HG02943 (cell line): ENCODE measurements around the gene BCAS1.

Experiments
- ATAC-seq: cut with Tn5 transposase; IDR thresholded peaks from one replicate; pipeline ENCODE4 v1.9.1; 2021; ENCODE audit warnings: mild to moderate bottlenecking, low read depth, moderate library complexity; ENCODE audit not compliant: unreplicated experiment

Gene BCAS1

DNA sequence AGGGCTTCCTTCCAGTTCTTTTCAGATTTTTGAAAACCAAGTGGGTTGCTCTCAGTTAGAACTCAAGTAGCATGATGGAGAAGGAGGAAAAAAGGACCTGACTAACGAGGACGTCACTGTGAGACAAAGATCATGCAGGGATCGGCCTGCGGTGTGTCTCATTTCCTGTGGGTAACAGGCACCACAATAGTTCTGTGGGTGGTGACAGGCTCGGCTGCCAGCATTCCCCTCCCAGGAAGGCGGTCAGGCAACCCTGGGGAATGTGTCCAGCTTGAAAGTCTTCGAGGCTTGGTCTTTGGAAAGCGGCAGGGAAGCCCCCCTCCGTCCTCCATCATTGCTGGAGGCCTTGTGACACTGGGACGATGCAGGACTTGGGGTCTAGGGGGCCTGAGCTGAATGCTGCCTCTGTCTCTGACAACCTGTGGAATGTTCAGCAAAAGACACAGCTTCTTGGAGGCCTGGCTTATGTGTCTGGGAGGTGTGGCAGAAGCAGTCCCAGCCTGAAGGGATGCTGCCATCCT lies 121.0 kb downstream of the BCAS1 start:
- ATAC-seq, result peak; percentile 92

DNA sequence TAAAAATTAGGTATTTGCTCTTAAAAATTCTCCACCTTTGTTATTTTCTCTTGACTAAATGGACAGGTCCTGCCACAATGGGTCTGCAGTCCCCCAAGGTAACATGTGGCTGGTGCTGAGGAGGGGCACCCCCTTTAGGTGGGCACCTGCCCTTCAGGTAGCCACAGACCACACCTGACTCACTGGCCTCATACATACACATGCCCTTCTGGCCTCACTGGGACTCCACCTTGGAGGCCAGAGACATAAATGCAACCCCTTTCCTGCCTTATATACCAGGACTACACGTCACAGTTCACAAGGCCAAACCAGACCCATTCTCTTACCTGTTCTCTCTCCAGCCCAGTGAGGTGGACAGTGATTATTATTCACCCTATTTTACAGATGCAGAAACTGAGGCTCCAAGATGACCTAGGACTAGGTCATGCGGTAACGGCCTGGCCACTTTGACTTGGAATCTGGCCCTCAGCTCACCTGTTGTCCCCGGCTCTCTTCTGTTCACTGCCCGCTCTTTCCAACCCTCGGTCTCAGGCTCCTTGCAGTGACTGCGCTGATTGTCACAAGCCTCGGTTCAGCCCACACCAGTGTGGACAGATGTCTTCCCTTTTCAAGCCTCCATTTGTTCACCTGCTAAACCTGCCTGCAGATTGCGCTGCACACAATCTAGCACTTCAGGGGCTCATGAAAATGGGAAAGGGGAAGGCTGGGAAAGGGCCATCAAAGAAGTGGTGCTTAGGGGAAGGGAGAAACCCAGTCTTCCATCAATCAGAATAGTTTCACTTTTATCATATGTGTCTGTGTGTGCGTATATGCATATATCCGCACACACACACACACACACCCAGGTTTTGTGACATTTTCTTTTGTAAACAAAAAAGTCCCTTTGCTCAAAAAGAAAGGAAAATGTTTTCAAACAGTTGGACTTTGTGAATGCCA lies 121.7 kb downstream of the BCAS1 start:
- no peak for ATAC-seq

DNA sequence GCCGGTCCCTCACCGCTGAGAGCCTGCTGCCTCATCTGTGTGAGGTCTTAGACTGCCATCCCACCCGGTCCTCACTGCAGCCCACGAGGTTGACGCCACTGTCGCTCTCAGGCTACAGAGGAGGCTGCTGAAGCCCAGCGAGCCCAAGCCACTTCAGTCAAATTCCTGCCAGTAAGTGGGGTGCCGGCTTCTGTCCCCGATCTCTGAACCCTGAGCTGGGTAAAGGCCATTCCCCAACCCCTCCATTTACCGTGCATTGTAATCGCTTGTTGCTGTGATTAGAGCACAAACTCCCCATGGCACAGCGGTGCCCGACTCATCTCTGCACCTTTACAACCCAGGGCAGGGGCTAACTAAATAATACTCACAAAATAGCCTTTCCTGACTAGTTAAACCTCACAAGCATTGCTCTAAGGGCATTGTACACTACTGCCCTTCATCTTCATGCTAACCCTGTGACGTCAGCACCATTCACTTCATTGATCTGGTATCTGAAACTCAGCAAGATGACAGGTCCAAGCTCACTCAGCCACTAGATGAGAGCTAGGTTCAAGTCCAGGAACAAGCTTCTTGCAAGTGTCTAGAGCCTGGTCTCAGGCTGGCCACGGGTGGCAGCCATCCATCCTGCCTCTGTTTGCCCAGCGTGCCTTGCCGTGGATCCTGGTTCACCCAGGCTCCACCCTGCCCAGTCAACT lies 122.7 kb downstream of the BCAS1 start:
- no peak for ATAC-seq

DNA sequence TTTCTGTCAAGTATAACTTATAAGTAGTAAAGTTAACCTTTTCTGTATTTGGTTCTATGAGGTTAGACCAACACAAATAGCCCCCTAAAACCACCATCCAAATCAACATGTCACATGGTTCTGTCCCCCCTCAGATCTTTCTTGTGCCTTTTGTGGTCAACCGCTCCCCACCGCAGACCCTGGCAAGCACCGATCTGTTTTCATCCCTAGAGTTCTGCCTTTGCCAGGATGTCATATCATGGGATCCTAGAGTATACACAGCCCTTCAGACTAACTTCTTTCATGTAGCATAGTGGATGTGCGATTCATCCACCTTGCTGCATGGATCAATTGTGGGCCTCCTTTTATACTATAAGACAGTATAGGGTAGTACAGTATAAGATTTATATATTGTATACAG lies 124.3 kb downstream of the BCAS1 start:
- ATAC-seq, result no peak

DNA sequence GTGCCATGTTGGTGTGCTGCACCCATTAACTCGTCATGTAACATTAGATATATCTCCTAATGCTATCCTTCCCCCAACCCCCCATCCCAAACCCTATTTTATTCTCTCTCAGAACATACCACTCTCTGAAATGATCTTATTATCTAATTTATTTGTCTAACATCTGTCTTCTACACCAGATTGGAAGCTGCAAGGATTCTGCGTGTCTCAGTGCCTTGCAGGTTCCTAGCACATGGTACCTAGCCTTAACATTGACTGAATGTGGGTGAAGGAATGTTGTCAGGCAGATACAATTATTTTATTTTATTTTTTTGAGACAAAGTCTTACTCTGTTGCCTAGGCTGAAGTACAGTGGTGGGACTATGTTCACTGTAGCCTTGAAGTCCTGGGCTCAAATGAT lies 124.9 kb downstream of the BCAS1 start:
- ATAC-seq, result no peak

DNA sequence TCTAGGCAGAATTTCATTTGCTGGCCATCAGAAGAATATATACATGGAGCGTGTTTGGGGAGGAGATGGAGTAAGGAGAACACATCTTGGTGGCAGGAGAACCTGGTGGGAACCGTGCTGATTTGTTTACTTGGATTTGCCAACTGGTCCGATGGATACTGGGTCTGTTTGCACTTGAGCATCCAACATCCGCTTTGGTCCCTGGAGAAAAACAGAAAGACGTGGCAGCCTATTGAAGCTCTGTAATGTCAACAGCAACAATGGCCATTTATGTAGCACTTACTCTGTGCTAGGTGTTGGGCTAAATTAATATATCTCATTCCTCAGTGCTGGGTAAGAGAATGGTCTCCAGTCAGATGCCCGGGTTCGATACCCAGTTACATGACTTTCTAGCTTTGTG lies 125.6 kb downstream of the BCAS1 start:
- ATAC-seq, result no peak

DNA sequence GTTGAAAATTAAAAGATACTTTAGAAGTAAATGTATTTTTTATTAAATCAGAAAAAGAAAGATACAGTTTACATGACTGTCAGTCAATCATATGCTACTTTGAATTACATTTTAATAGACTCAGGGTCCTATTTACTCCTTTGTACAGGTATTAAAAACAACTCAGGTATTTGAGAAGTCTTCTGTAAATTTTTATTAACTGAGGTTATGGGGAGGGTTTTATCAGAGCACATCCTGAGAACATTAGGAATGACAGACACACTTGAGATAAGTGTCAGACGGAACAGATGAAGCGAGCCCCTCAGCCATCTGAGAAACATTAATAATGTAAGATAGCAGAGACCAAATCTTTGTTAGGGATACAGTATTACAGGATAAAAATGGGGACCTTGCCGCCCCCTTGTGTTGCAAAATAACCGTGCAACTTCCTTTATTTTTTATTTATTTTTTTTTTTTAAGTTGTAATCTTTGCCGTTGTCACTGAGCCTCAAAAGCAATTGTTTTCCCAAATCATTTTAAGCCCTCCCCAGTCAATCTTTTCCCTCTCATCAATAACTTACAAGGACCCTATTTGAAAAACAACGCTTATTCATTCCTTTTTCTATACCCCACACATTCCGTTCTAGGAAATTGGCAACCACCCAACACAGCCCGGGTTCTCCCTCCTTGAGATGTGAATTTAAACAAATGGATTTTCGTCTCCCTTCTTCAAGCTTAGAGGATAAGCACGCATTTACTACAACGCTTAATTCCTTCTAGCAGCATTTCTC lies 126.7 kb downstream of the BCAS1 start:
- no peak for ATAC-seq

DNA sequence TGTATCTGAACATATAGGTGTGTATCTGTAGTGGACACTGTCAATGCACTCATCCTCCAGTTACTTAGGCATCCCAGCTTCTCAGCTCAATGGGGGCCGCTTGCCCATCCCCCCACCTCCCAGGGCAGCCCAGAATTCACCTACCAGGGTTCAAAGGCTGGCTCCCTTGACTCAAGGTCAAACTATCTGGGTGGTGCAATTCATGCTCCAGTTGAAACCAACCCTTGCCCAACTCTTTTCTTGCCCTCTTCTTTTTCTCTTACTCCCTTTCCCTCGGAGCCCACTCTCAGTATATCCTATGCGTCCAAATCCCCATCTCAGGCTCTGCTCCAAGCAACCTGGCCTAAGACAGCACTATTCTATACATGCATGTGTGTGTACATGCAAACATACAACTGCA lies 127.4 kb downstream of the BCAS1 start:
- no peak for ATAC-seq

DNA sequence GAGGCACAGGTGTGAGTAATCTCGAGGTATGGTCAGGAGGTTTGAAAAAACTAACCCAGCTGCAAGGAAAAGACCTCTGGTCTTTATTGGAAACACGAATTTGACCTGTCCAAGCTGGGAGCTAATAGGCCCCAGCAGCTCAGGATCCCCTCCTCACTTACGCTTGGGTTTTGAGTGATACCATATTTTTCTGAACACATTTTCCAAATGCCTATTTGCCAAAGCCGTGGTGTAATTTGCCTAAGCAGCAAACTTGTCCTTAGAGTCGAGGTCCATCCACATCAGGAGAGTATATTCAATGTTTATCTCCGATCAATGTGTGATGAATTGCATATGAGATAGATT lies 128.0 kb downstream of the BCAS1 start:
- no peak for ATAC-seq

DNA sequence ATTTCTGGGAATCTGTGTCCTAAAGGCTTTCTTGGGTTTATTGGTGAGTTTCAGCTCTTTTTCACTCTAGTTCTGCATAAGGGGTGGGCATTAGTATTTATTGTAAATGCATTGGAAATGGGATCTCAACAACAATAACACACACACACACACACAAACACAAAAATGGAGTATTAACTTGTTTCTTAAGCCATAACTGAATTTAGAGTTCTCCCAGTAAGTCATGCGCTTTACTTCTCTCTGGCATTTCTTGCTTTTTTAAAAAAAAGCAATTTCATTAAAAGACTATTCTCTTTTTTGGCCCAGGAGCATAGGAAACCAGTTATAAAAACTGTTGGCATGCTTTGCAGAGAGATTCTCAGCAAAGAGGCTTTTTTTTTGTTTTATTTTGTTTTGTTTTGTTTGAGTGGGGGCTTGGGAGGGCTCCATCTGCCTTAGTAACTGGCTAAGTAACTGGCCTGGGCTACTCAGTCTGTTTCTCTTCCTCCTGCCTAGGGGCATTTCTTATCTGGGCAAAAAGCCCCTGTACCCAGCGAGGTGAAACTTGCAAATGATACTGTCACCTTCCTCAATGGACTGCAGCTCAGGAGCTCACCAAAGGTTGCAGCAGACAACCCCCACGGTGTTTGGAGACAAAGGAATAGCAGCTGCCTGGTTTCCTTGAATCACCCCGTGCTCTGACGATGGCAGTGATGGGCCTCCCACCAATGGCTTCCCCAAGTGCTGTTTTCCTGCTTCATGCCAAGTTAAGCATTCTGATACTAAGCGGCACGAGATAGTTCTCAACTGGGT lies 128.5 kb downstream of the BCAS1 start:
- no peak for ATAC-seq

DNA sequence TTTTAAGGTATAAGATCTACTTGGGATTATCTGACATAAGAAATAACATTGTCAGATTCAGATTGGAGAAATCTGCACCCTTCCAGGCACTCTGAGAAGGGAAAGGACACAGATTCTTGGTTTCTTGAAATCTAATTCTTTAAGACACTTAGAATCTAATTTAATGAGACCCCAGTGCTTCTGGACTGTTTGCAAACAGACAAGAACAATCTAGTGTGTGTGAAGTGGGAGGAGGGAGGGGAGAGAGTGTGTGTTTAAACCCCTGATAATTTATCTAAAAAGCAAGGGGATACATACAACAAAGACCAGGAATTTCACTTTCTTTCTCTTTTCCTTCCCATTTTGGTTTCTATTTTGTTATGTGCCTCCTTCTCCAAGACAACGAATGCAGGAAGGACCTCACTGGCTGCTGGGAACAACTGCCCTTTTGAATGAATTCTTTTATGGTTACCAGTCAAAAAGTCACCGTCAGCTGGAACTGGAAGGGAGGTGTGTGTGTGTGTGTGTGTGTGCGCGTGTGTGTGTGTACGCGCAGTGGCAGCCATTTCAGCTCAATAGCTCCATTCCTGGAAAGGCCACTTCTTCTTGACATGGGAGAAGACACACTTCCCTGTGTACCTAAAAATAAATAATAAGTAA lies 129.4 kb downstream of the BCAS1 start:
- no peak for ATAC-seq

DNA sequence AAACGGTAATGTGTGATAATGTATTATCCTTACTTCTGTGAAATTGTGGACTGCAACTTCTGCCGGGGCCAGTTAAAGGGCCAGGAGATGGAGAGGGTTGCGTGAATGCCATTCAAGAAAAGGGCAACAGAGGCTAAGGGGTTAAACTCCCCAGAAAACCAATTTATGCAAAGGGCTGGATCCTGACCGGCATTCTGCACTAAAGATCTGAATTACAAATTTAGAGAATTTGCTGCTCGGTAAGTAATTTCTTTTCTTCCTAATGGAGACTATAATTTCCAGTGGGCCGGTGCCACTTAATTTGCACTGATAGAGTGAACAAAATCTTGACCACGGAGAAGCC lies 130.1 kb downstream of the BCAS1 start:
- no peak for ATAC-seq

DNA sequence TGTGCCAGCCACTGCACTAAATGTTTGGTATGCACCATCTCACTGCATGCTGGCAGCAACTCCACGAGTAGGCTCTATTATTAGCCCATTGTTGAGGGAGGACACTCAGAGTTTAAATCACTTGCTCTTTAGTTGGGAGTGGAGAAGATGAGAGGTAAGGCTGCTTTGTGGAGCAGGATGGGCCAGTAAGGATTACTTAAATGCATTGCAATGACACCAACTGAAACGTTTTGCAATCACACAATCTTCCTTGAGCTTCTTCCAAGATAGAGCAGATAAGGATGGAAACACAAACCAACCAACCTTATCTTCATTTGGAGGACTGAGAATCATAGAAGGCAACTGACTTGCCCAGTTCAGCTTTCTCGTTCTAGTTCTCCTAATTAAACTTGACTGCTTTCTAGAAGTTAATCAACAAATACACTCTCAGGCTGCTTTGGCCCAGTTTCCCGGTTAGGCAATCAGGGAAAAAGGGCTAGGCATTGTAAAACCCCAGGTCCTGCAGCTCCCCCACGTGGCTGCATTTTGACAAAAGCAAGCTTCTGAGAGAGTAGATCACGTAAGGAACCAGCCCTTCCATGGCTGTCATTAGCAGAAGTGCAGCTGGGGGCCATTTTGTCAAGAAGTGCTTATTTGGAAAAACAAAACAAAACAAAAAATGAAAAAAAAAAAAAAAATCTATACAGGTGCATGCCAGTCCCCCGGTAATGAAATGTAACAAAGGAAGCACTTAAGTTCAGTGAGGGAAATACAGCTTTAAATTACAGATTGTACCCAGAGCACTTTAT lies 130.6 kb downstream of the BCAS1 start:
- ATAC-seq, result peak; percentile 69

DNA sequence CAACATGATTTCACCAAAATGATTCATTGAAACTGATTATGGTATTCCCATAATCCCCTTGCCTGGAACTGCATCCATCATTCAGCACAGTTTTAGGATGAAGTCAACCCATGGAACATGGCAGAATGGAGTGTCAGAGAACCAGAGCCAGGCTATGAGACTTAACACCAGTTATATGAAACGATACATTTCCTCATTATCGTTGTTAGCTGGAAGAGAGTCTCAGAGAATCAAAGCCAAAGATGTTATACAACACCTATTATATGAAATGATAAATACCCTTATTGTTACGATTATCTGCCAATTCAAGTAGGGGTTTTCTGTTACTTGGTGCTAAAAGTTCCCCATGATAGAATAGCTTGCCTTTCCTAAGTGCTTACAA lies 131.2 kb downstream of the BCAS1 start:
- no peak for ATAC-seq

DNA sequence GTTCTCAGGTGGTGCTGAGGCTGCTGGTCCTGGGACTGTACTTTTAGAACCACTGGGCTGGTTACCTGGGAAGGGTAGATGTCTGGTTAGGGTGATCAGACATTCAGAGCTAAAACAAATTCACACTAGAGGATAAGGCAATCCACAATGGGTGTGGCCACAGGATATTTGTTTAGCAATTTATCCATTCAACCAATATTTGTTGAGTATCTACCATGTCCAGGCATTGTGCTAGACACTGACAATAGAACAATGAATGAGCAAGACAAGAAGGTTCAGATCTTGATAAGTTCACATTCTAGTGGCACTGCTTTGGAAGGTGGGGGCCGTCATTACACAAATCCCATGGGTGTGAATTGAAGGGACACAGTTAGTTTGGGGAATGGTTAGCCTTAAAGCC lies 131.7 kb downstream of the BCAS1 start:
- no peak for ATAC-seq

DNA sequence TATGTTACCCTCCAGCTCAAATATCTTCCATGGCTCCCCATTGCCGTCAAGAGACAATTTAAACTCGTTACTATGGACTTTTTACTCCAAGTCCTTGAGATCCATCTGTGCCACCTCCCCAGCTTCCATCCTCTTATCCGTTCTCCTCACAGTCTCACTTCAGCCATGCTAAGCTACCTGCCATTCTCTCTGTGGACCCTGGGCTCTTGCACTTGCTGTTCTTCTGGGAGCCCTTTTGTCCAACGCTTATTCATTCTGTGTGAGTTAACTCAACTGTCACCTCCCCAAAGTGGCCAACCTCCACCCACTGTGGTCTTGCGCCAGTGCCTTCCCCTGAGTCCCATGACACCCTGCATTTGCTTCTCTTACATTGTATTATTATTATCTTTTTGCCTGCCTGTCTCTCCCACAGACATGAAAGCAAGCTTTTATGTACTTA lies 132.4 kb downstream of the BCAS1 start:
- no peak for ATAC-seq

DNA sequence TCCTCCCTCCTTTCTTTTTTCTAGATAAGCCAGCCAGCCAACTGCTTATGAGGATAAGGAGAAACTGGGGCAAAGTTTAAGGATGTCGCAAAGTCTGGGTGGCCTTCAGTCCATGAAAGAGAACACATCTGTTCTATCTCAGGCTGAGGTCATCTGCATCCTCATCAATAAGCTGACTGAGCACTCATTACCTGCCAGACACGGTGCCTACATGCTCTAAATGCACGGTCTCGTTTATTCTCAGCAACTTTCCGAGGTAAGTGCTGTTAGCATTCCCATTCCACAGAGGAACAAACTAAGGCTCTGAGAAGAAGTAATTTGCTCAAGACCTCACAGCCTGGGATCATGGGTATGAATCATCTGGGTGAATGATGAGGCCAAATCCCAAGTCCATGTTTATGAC lies 133.1 kb downstream of the BCAS1 start:
- ATAC-seq, result no peak

DNA sequence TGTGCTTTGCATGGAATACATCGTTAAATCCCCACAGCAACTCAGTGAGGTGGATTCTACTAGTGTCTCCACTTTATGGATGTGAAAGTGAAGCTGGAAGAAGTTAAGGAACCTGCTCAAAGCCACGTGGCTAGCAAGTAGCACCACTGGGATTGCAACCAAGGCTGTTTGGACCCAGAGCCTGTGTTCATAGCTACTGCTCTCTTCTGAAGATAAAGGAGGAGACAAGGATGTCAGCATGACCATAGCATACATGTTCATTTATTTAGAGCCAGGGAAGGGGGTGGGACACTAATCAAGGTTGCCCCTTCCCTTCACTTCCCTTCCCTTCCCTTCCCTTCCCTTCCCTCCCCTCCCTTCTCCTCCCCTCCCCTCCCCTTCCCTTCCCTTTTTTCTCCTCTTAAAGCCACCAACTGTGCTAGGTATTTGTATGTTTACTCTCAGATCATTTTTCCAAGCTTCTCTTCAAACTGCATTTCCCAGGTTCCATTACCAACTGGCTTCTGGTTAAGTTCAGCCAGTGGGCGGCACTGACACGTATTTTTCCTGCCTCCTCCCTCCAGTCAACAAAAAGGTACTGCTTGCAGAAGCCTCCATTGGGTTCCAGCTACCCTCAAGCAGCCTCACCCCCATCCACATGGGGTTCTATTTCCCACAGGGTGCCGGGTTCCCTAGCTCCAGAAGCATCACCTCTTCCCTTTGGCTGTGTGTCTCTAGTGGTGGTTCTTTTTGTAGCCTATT lies 134.9 kb downstream of the BCAS1 start:
- ATAC-seq, result no peak
